Daoy (cell line): Measurements from ENCODE around the gene RNF26. TPM values are rescaled to one million over a fixed set of nuclear protein-coding genes. Genes with fewer than 3 reads are reported as not detected.

Experiments used
- DNase-seq: peaks from one replicate; pipeline ENCODE4 v3.0.0-alpha.2; 2015; ENCODE audit warnings: low read depth
- total RNA-seq: library from RNA; depleted of rRNA; stranded (reverse); fragments of >200 nt; shearing (Covaris generic); gene quantifications from 2 replicates; pipeline ENCODE4 v1.2.3, GENCODE V29; 2014

The RNF26 gene
- total RNA-seq, 1 experiment from 2014 or later: 2.9 TPM

DNA sequence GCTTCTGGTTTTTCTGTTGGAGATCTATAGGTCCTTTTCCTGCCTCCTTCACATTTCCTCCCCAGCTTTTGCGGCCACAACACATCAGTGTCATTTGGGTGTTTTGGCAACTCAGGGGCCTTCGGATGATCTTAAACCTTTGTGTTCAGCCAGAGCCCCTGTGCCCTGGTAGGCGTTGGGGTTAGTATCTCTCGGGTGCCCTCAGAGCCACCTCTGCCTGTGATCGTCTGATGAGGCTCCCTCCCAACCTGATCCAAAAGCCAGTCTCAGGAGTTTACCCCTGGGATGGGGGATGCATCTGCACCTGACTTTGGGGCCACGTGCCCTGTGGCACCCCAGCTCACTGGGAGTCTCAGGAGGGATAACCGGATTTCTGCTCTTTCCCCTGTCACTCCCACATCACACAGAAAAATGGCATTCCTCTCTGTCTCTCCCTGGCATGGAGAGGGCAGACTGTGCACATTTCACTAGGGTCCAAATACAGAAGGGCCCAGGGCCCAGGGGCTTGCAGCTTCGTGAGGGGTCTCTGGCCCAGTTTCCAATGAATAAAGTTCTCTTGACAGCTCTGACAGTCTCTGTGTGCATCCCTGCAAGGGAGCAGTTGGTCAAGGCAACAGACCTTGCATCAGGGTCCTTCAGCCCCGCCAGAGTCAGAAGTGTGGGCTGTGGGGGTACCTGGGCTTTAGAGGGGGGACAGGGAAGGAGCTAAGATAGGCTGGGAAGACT lies 2.6 kb downstream of the RNF26 start:
- DNase-seq: no peak

DNA sequence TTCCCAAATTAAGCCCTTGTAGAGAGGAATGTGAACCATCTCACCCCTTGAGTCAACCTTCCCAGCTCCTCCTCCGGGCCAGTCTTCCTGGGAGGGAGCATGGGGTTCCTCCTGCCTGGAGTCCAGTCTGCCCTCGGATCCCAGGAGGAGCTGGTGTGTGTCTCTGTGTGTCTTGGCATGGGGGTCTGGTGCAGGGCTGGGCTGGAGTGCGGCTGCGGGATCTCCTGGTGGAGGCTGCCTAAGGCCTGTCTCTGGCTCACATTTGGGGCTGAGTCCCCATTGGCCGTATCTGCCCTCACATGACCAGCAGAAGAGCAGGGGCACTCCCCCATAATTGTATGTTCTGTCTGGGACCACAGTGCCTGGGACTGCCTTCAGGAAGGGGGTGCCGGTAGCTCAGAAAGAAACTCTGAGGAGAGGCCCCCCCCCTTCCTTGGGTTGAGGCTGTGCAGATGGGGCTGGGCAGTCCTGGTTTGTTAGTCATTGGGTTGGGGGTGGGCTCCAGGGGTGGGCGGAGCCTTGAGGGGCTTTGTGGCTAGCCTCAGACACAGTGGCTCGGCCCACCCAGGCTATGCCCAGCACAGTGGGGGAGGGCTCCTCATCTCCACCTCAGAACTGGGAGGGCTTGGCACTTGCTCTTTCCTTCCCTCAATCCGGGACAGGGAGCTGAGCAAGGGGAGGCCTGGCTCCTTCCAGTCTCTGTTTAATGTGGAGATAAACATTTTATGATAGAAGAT lies 3.4 kb downstream of the RNF26 start:
- peak; percentile 66 for DNase-seq

- peak; percentile 74 for DNase-seq
Measured at GRCh38 chr11:119338318-119338890, 4.1 kb downstream of the RNF26 start.

DNA sequence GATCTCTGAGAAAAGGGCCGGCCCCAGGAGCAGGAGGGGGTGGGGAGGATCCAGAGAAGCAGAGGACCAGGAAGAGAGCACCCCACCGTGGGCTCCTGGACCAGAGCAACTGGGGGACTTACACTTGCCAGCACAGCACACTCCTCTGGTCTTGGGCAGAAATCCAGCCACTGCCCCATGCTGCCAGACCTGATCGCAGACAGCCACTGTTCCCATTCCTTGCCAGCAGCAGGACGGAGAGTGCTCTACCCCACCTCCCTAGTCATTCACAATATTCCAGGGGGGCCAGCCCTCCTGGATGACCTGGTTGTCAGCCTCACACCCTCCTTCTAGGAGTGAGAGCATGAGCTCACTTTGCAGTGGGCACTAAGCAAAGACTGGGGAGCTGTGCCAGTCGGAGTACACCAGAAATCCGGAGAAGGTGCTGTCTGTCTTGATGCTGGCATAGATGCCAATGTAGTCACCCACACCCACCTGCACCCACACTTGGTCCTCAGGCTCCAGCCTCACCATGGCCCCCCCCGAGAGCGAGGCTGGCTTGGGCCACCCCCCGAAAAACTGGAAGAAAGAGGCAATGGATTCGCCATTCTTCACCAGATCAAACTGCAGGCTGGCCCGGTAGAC lies 4.8 kb downstream of the RNF26 start:
- peak; percentile 38 for DNase-seq

DNA sequence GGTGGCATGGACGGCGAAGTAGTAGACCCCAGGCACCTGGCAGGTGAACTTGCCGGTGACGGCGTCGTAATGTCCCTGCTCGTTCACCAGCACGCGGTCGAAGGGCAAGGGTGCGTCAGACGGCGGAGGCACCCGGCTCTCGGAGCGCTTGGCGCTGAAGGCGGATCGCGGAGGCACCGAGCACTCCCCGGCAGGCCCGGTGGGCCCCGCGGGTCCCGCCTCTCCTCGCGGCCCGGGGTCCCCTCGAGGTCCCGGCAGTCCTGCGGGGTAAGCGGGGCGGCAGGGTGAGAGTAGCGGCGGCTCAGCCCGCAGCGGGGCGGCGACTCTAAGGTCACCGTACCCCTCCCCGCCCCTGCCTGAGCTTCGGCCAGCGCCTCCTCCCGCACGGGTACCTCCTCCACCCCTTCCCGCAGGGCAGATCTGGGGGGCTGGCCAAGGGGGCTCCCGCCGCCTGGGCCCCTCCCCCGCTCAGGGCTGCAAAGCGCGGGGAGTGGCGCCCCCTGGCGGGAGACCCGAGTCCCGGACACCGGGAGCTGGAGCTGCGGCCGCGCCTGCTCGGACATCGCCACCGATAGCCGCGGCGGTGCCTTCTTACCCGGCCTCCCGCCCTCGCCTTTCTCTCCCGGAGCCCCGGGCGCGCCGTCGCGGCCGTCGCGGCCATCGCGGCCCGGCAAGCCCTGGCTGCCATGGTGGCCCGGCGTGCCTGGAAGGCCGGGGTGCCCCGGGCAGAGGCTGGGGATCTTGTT lies 5.4 kb downstream of the RNF26 start:
- DNase-seq: peak; percentile 64

DNA sequence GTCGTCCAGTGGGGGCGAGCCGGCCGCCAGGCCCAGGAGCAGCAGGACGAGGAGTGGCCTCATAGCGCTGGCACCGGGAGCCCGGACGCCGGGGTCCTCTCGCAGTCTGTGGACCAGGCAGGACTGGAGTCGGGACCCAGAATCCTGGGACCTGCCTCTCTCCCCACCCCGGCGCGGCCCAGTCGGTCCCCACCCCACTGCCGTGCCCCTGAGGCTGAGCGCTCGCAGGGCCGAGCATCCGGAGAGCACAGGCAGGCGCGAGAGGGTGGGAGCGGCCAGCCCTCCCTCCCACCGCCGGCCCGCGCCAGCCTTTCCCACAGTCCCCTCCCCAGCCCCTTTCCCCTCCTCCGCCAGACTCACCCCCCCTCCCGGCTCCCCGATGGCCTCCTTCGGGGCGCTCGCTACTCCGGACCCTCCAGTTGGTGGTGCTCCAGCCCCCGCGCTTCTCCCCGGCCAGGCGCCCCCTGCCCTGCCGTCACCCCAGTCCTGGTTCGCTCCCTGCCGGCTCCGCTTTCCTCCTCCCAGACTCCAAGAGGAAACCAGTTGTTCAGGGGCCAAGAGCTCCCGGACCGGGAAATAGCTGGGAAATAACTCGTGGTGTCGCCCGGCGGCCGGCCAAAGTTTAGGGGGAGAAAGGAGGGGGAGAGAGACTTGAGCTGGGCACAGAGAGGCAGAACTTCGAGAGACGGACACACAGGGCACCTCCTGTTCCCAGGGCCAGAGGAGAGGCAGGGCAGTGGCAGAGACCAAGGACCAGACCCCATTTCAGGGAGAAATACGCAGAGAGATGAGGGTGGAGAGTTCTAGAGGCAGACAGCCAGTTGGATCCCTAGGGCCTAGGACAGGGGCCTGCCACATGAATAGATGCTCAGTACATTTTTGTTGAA lies 6.3 kb downstream of the RNF26 start, which contains the start of gene C1QTNF5:
Gene C1QTNF5 (minus strand): TSS at position 549 of the 887 bp plus-strand sequence. CDS start 486 bp downstream, at position 63.
- DNase-seq: peak; percentile 57

DNA sequence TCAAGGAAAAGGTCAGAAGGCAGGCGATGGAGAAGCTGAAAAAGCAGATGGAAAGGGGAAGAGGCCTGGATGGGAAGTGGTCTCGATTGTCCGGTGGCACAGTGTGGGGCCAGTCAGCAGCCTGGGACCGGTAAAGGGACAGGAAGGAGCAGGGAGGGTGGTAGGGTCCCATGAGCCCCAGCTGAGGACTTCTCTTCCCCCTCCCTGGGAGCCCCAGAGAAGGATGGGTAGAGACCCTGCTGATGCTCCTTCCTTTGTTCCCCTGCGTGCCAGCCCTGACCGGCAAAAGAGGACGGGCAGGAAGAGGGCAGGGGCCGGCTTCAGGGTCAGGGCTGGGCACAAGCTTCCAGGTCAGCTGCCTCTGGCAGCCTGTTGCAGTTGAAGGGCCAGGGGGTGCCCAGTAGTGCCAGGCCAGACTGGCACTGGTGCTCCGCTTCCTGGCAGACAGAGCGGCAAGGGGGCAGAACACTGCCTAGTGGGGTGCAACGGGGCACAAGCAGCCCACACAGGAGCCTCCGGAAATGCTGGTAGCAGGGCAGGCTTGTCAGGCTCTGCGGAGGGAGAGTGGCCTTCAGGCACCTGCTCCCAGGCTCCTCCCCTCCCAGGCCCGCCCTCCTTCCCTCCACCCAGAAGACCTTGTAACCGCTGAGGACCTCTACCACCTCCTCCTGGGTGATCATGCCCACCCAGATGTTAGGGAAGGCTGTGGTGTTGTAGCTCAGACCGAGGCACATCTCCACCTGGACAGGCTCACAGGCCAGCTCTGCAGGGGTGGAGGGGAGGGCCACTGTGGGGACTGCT lies 7.1 kb downstream of the RNF26 start:
- DNase-seq: no peak

DNA sequence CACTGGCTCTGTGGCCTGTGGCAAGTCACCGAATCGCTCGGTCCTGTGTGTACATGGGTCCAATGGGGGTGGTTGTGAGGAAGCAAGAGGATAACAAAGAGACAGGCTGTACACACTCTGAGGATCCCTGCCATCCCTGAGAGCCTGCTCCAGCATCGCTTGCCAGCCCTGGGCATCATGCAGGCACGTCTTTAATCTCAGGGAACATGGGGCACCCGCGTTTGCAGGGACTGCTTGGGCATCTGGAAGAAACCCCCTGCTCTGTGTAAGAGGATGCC lies 7.6 kb downstream of the RNF26 start:
- no peak for DNase-seq

- DNase-seq: no peak
Measured at GRCh38 chr11:119342362-119343130, 8.2 kb downstream of the RNF26 start.

GRCh38 chr11:119343726-119344125 lies 9.4 kb downstream of the RNF26 start:
- no peak for DNase-seq

- DNase-seq: no peak
Measured at GRCh38 chr11:119344291-119345010, 10.1 kb downstream of the RNF26 start.

GRCh38 chr11:119345685-119346084 lies 11.4 kb downstream of the RNF26 start:
- DNase-seq: no peak

DNA sequence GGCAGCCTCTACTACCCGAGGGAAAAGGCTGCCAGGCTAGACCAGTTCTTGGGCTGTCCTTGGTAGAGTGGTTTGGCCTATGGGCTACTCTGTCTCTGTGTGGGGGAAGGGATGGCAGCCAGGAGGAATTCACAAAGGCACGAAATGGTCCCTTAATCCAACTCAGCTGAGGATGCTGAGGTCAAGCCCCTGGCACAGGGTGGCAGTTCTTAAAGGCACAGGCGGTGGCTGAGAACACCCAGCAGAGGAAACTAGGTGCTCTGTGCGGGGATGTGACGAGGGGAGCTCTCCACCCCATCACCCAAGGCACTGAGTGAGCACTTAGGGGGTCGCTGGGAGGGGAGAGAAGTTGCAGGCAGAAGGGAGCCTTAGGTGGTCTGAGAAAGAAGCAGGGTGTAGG lies 12.3 kb downstream of the RNF26 start, which contains the start of gene MFRP:
Gene MFRP (minus strand): TSS at position 101 of the 400 bp plus-strand sequence. CDS start 192 bp downstream, outside the sequence.
- DNase-seq: no peak

DNA sequence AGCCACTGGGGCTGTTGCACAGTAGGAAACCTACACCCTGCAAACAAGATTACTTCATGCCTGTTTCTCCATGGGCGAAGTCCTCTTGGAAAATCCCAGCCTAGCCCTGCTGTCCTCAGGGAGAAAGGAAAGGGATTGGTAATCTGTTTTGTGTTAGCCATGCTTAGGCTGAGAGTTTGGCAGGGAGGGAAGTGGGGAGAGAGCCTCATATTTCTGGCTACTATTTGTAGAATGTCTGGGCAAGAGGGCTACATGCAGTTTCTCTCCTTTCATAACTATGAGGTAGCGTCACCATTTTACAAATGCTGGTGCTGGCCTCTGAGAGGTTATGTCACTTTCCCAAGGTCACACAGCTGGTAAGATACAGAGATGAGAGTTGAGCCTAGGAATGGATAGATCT lies 12.9 kb downstream of the RNF26 start:
- no peak for DNase-seq

GRCh38 chr11:119347940-119348605 lies 13.7 kb downstream of the RNF26 start:
- no peak for DNase-seq

DNA sequence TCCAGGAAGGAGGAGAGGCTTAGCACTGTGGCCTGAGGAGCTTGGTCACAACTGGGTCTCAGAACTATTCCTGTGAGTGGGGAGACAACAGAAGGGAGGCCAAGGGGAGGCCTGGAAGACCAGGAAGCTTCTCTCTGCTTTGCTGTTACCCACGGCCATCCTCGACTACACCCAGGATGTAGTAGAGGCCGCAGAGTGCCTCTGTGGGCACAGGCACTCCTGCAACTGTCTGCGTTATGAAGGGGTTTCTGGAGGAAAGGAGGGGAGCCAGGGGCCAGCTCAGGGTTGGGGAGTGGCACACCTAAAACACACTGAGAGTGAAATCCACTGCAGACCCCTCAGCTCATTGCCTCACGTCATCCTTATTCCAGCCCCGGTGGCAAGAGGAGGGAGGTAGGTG lies 16.0 kb downstream of the RNF26 start:
- no peak for DNase-seq

DNA sequence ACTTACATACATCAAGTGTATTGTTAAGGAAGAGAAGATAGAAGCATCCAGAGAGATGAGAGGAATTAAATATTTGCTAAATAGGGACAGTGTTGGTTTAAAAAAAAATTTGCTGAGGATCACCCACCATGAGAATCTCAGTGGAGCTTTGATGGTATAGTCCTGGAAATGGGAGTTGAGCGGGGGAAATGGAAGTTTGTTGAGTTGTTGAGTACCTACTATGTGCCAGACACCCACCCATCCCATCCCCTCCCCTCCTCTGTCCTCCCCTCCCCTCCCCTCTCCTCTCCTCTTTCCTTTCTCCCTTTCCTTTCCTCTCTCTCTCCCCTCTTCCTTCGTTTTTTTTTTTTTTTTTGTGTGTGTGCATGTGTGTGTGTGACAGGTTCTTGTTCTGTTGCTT lies 16.9 kb downstream of the RNF26 start:
- no peak for DNase-seq

DNA sequence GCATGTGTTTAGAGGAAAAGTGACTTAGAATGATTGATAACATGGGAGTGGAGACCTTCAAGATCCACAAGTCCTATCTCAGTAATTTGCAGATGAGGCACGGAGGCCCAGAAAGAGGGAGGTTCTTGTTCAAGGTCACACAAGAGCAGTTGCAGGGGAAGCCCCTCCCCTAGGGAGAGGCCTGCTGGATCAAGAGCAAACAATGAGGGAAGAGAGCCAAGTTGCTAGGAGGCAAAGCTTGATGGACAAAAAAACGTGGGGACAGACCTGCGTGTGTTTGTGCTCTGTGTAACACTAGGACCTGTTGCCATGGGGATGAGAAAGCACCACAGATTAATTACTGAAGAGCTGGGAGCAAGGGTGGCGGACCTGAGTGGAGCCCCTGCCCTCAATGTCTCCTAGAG lies 18.5 kb downstream of the RNF26 start:
- no peak for DNase-seq
